Endothelial cell of umbilical vein (primary cell): ENCODE results near the gene UPK3A.

ENCODE experiments used
- GATA2 ChIP-seq: IDR thresholded peaks from 2 replicates; pipeline ENCODE4 v1.7.0; 2011; ENCODE audit warnings: low read depth, mild to moderate bottlenecking, moderate library complexity, mixed read lengths, low read length; ENCODE audit not compliant: insufficient read length, insufficient read depth
- TF ChIP-seq, protein P1 (sequence below), 2 donors: IDR thresholded peaks; 1 replicate in 1 of 2; 2 replicates in 1 of 2; pipeline ENCODE4 v1.5.1; 2011; ENCODE audit warnings: low read length in 2 of 2, mild to moderate bottlenecking in 2 of 2, moderate library complexity in 2 of 2, control low read depth in 1 of 2, inconsistent platforms in 1 of 2, low read depth in 1 of 2; ENCODE audit not compliant: insufficient read depth in 1 of 2; ENCODE audit errors: extremely low read depth in 1 of 2

DNA sequence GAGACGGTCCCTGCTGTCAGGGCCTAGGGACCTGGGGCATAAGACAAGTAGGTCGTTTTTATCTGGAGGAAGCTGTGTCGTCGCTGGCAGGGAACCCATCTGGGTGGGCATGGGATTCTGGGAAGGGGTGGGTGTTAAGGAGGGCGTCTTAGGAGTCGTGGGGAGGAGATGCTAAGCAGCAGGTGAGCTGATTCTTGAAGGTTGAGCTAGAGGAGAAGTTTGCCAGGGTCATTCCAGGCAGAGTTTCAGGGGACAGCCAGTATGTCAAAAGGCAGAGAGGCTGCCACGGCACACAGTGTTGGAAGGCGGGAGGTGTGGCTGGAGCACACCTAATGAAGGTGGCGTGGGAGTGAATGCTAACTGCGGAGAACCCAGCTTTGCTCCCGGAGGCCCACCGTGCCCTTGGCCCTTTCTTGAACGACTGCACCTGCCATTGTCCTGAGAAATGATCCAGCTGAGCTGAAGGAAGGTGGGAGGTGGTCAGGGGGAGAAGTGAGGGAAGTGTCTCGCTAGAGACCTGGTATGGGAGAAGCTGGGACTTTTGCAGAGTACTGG lies 26.3 kb downstream of the UPK3A start:
- TF ChIP-seq, protein P1, sequence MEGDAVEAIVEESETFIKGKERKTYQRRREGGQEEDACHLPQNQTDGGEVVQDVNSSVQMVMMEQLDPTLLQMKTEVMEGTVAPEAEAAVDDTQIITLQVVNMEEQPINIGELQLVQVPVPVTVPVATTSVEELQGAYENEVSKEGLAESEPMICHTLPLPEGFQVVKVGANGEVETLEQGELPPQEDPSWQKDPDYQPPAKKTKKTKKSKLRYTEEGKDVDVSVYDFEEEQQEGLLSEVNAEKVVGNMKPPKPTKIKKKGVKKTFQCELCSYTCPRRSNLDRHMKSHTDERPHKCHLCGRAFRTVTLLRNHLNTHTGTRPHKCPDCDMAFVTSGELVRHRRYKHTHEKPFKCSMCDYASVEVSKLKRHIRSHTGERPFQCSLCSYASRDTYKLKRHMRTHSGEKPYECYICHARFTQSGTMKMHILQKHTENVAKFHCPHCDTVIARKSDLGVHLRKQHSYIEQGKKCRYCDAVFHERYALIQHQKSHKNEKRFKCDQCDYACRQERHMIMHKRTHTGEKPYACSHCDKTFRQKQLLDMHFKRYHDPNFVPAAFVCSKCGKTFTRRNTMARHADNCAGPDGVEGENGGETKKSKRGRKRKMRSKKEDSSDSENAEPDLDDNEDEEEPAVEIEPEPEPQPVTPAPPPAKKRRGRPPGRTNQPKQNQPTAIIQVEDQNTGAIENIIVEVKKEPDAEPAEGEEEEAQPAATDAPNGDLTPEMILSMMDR (IDR thresholded peaks at IDR 0.05; ENCODE audit: extremely low read depth in 1 of 2, insufficient read depth in 1 of 2, low read depth in 1 of 2, low read length in 2 of 2), result no peak
- no peak for TF ChIP-seq GATA2
